Measurements from ENCODE around the gene KRT5.

- no peak for TF ChIP-seq CTCF (IDR thresholded peaks at IDR 0.05)
- no peak for TF ChIP-seq POLR2A (IDR thresholded peaks at IDR 0.05)
Measured at GRCh38 chr12:52543985-52544883, 24.0 kb upstream of the KRT5 start.

Measured in Peyer's patch (tissue), 4 donors.